ENCODE results near the gene NPTX2.

NPTX2 gene

DNA sequence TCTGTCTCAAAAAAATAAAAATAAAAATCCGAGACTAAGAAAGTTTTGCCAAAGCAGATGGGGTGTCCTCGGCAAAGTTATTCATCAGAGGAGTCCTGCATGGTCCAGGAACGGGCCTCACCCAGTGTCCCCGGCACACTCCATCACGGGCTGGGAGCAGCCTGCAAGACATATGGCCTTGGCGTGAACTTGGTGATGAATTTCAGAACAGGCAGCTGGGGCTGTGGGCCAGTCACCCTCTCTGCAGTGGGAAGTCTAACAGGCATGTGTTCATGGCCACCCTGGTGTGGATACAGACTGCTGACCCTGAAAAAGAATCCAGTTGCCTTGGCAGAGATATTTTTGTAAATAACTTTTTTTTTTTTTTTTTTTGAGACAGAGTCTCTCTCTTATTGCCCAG is 34.7 kb downstream of the NPTX2 start:
- H3K4me3 ChIP-seq (replicated peaks; ENCODE audit: low read depth, low read length): no peak overlapping the region
- no peak for TF ChIP-seq CTCF (IDR thresholded peaks at IDR 0.05; ENCODE audit: low read depth, low read length, missing control alignments)
- DNase-seq (ENCODE audit: extremely low read depth, low read depth): no peak

- H3K4me3 ChIP-seq (replicated peaks; ENCODE audit: low read depth, low read length): no peak overlapping the region
- DNase-seq (ENCODE audit: extremely low read depth, low read depth): no peak
- no peak for TF ChIP-seq CTCF (IDR thresholded peaks at IDR 0.05; ENCODE audit: low read depth, low read length, missing control alignments)
Observed at GRCh38 chr7:98653601-98654310, 36.7 kb downstream of the NPTX2 start.

DNA sequence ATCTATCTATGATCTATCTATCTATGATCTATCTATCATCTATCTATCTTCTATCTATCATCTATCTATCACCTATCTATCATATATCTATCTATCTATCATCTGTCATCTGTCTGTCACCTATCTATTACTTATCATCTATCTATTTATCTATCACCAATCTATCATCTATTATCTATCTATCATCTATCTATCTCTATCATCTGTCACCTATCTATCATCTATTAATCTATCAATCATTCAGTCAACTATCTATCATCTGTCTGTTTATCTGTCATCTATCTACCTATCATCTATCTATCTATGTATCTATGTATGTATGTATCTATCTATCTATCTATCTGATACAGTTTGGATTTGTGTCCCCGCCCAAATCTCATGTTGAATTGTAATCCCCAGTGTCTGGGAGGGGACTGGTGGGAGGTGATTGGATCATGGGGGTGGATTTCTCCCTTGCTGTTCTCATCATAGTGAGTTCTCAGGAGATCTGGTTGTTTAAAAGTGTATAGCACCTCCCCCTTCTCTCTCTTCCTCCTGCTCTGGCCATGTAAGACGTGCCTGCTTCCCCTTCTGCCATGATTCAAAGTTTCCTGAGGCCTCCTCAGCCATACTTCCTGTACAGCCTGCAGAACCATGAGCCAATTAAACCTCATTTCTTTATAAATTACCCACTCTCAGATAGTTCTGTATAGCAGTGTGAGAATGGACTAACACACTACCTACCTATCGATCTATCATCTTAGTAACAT is 37.6 kb downstream of the NPTX2 start:
- TF ChIP-seq CTCF (IDR thresholded peaks at IDR 0.05; ENCODE audit: low read depth, low read length, missing control alignments): no peak

DNA sequence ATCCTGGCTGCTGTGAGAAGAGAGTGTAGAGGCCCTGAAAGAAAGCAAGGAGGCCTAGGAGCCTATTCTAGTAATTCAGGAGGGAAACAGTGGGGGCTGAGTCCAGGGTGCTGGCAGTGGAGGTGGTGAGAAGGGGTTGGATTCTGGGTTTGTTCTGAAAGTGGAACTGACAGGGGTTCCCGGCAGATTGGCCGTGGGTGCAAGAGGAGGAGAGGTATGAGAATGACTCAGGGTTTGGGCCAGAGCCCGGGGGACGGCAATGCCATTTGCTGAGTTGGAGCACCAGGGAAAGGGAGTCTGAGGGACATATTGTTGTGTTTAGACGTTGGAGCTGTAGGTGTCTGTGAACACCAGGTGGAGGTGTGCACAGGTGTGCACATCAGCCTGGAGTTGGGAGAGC is 38.5 kb downstream of the NPTX2 start:
- no peak for DNase-seq (ENCODE audit: extremely low read depth, low read depth)
- TF ChIP-seq CTCF (IDR thresholded peaks at IDR 0.05; ENCODE audit: low read depth, low read length, missing control alignments): no peak

More for the DNA sequence above, 37.6 kb downstream of the NPTX2 start:
- DNase-seq (ENCODE audit: extremely low read depth, low read depth): no peak
- H3K4me3 ChIP-seq (replicated peaks; ENCODE audit: low read depth, low read length): no peak overlapping the region

DNA sequence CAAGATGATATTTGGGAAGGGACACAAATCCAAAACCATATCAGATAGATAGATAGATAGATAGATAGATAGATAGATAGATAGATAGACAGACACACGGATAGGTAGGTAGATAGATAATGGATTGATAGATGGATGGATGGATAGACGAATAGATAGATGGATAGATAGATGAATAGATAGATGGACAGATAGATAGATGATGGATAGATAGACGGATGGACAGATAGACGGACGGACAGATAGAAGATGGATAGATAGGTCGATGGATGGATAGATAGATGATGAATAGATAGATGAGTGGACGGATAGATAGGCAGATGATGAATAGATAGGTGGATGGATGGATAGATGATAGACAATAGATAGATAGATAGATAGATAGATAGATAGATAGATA is 39.8 kb downstream of the NPTX2 start:
- TF ChIP-seq CTCF (IDR thresholded peaks at IDR 0.05; ENCODE audit: low read depth, low read length, missing control alignments): no peak
- DNase-seq (ENCODE audit: extremely low read depth, low read depth): no peak
- H3K4me3 ChIP-seq (replicated peaks; ENCODE audit: low read depth, low read length): no peak overlapping the region

More for the DNA sequence above, 38.5 kb downstream of the NPTX2 start:
- no peak overlapping the region for H3K4me3 ChIP-seq (replicated peaks; ENCODE audit: low read depth, low read length)

DNA sequence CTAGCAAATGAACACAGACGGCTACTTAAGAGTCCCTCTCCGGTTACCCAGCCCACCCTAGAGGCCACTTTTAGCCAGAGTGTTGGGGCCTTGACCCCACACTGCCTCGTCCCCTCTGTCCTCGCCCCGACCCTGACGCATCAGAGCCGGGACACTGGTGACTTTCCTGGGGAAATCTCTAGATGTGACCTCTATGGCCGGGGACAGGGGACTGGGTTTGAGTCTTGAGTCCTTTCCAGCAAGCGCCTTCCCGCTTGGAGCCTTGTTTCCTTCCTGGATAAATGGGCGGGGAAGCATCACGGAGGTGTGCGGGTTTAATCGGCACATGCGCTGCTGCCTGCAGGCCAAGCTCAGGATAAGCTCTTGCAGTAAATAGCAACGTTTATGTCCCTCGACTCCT is 40.7 kb downstream of the NPTX2 start:
- DNase-seq (ENCODE audit: extremely low read depth, low read depth): no peak
- no peak overlapping the region for H3K4me3 ChIP-seq (replicated peaks; ENCODE audit: low read depth, low read length)
- TF ChIP-seq CTCF (IDR thresholded peaks at IDR 0.05; ENCODE audit: low read depth, low read length, missing control alignments): no peak

Measured in HFF-Myc (cell line).